Liver (tissue), 9 donors: ENCODE measurements around the gene PTCD3. TPM values are rescaled to one million over a fixed set of nuclear protein-coding genes. Genes with fewer than 3 reads are reported as not detected.

ENCODE experiments used
- DNase-seq: peaks from one replicate; pipeline ENCODE4 v3.0.0-alpha.2; 2017; ENCODE audit warnings: low spot score
- H3K27ac ChIP-seq, 2 donors: one replicate each; pipeline ENCODE4 v1.7.0; 2013; ENCODE audit warnings: inconsistent platforms in 2 of 2, low read length in 2 of 2, control low read depth in 1 of 2, low read depth in 1 of 2, mild to moderate bottlenecking in 1 of 2
- H3K27me3 ChIP-seq, 4 donors: one replicate each; pipeline versions ENCODE4 v1.6.1 to v1.7.0; 2013; ENCODE audit warnings: low read length in 3 of 4, inconsistent platforms in 1 of 4, mild to moderate bottlenecking in 1 of 4, moderate library complexity in 1 of 4; ENCODE audit not compliant: control insufficient read depth in 4 of 4, insufficient read depth in 4 of 4
- H3K36me3 ChIP-seq, 4 donors: one replicate each; pipeline versions ENCODE4 v1.6.1 to v1.7.0; 2013; ENCODE audit warnings: low read length in 3 of 4, mild to moderate bottlenecking in 3 of 4, low read depth in 1 of 4, moderate library complexity in 1 of 4; ENCODE audit not compliant: control insufficient read depth in 4 of 4, insufficient read depth in 3 of 4
- H3K4me1 ChIP-seq, 4 donors: one replicate each; pipeline versions ENCODE4 v1.6.1 to v1.7.0; 2013; ENCODE audit warnings: low read length in 3 of 4, mild to moderate bottlenecking in 3 of 4, moderate library complexity in 1 of 4; ENCODE audit not compliant: control insufficient read depth in 4 of 4, insufficient read depth in 4 of 4
- H3K4me3 ChIP-seq, 3 donors: one replicate each; pipeline versions ENCODE4 v1.6.1 to v1.7.0; 2013; ENCODE audit warnings: low read length in 3 of 3, control low read depth in 1 of 3, low read depth in 1 of 3, mild to moderate bottlenecking in 1 of 3
- H3K9ac ChIP-seq, 2 donors: one replicate each; pipeline ENCODE4 v1.7.0; 2013; ENCODE audit warnings: low read length in 2 of 2, mild to moderate bottlenecking in 2 of 2, moderate library complexity in 2 of 2, control low read depth in 1 of 2, low read depth in 1 of 2
- H3K9me3 ChIP-seq, 4 donors: one replicate each; pipeline versions ENCODE4 v1.6.1 to v1.7.0; 2013; ENCODE audit warnings: low read length in 3 of 4; ENCODE audit not compliant: control insufficient read depth in 4 of 4
- ATF3 ChIP-seq: IDR thresholded peaks from 2 replicates; pipeline ENCODE4 v1.6.1; 2016; ENCODE audit warnings: antibody characterized with exemption
- CTCF ChIP-seq: fragments of 150-350 bp; IDR thresholded peaks from 2 replicates; pipeline ENCODE4 v1.5.1; 2017; ENCODE audit warnings: improper control_type of control experiment, low read depth, low read length; ENCODE audit not compliant: missing input control
- EGR1 ChIP-seq, 2 donors: IDR thresholded peaks; 2 replicates each; pipeline ENCODE4 v1.6.1; 2016 to 2018; ENCODE audit warnings: antibody characterized with exemption in 2 of 2, low read depth in 2 of 2
- FOXA2 ChIP-seq: IDR thresholded peaks from 2 replicates; pipeline ENCODE4 v1.6.1; 2016; ENCODE audit warnings: antibody characterized with exemption
- GABPA ChIP-seq, 2 donors: IDR thresholded peaks in 1 of 2; conservative IDR thresholded peaks in 1 of 2; 2 replicates each; pipeline ENCODE4 v1.6.1; 2016; ENCODE audit warnings: antibody characterized with exemption in 2 of 2, mild to moderate bottlenecking in 1 of 2, moderate library complexity in 1 of 2
- HNF4A ChIP-seq, 2 donors: conservative IDR thresholded peaks; 2 replicates each; pipeline ENCODE4 v1.6.1; 2016; ENCODE audit warnings: antibody characterized with exemption in 2 of 2, mild to moderate bottlenecking in 2 of 2
- HNF4G ChIP-seq: IDR thresholded peaks from 2 replicates; pipeline ENCODE4 v1.6.1; 2016; ENCODE audit warnings: antibody characterized with exemption
- JUND ChIP-seq, 2 donors: IDR thresholded peaks; 2 replicates each; pipeline ENCODE4 v1.6.1; 2016; ENCODE audit warnings: antibody characterized with exemption in 2 of 2
- MAX ChIP-seq: IDR thresholded peaks from 2 replicates; pipeline ENCODE4 v1.6.1; 2016; ENCODE audit warnings: antibody characterized with exemption
- NR2F2 ChIP-seq: IDR thresholded peaks from 2 replicates; pipeline ENCODE4 v1.6.1; 2016; ENCODE audit warnings: antibody characterized with exemption
- RAD21 ChIP-seq, 2 donors: IDR thresholded peaks; 2 replicates each; pipeline ENCODE4 v1.6.1; 2016; ENCODE audit warnings: antibody characterized with exemption in 2 of 2, mild to moderate bottlenecking in 2 of 2
- REST ChIP-seq: IDR thresholded peaks from 2 replicates; pipeline ENCODE4 v1.6.1; 2016; ENCODE audit warnings: antibody characterized with exemption, mild to moderate bottlenecking
- RXRA ChIP-seq, 2 donors: IDR thresholded peaks; 2 replicates each; pipeline ENCODE4 v1.6.1; 2017 to 2018; ENCODE audit warnings: antibody characterized with exemption in 2 of 2, mild to moderate bottlenecking in 1 of 2
- SP1 ChIP-seq: IDR thresholded peaks from 2 replicates; pipeline ENCODE4 v1.6.1; 2018; ENCODE audit warnings: antibody characterized with exemption, mild to moderate bottlenecking
- TAF1 ChIP-seq: conservative IDR thresholded peaks from 2 replicates; pipeline ENCODE4 v1.6.1; 2016; ENCODE audit warnings: antibody characterized with exemption, mild to moderate bottlenecking
- YY1 ChIP-seq: IDR thresholded peaks from 2 replicates; pipeline ENCODE4 v1.6.1; 2016; ENCODE audit warnings: antibody characterized with exemption, mild to moderate bottlenecking
- ZBTB33 ChIP-seq: IDR thresholded peaks from 2 replicates; pipeline ENCODE4 v1.6.1; 2016; ENCODE audit warnings: antibody characterized with exemption
- WGBS: extraction: QIAGEN DNeasy Blood & Tissue Kit; methylation state at CpG from one replicate; pipeline ENCODE4 v1.1.7; 2013; 5-methylcytosine and 5-hydroxymethylcytosine counted together
- polyA plus RNA-seq, 2 donors: library from polyadenylated mRNA; stranded (reverse) in 1 of 2; unstranded in 1 of 2; fragments of 200-250 nt in 1 of 2; fragments of >200 nt in 1 of 2; fragmentation: Nextera tagmentation in 1 of 2; extraction: Ambion mirVana in 1 of 2; gene quantifications; one replicate each; pipeline versions ENCODE4 v1.2.1 to v1.2.3, GENCODE V29; 2013 to 2015
- total RNA-seq, 2 donors: library from RNA; depleted of rRNA; stranded (reverse); fragments of >200 nt; gene quantifications; one replicate each; pipeline ENCODE4 v1.2.3, GENCODE V29; 2014
- donor health status: healthy.
- donor health status: healthy.
- donor health status: healthy.
- donor health status: healthy.
- donor health status: healthy.

Gene PTCD3
- total and polyA plus RNA-seq, 4 donors, result 25.5 to 74.6 (median 45.2) TPM

- Histone ChIP-seq H3K4me1 (peaks cover 15 to 41% (median 33%) of the 10 kb centered on the region in 4 donors), H3K27me3 (no peaks in the 10 kb centered on the region), H3K27ac (no peak overlapping the region), H3K9me3 (no peaks in the 10 kb centered on the region), H3K4me3 (no peak overlapping the region), H3K9ac (no peak overlapping the region), H3K36me3 (peaks cover 0 to 22% (median 14%) of the 10 kb centered on the region in 4 donors)
- no peak for DNase-seq
- WGBS, result 96% methylated on average over 15 of the region's 15 CpGs
- TF ChIP-seq HNF4G, result no peak
- no peak for TF ChIP-seq ATF3
- no peak for TF ChIP-seq HNF4A (conservative IDR thresholded peaks at IDR 0.05)
- no peak for TF ChIP-seq ZBTB33
- no peak for TF ChIP-seq NR2F2
- no peak for TF ChIP-seq SP1
- no peak for TF ChIP-seq MAX
- no peak for TF ChIP-seq YY1
- TF ChIP-seq CTCF, result no peak
- no peak for TF ChIP-seq REST
- TF ChIP-seq FOXA2, result no peak
- TF ChIP-seq RAD21 (IDR thresholded peaks at IDR 0.05), result no peak
- no peak for TF ChIP-seq TAF1
- no peak for TF ChIP-seq GABPA (IDR thresholded peaks at IDR 0.05 in 1 of 2, conservative IDR thresholded peaks at IDR 0.05 in 1 of 2)
- TF ChIP-seq EGR1 (IDR thresholded peaks at IDR 0.05; ENCODE audit: low read depth in 2 of 2), result no peak
- TF ChIP-seq RXRA (IDR thresholded peaks at IDR 0.05), result no peak
- TF ChIP-seq JUND (IDR thresholded peaks at IDR 0.05), result no peak
Measured at GRCh38 chr2:86074811-86075210, 31.2 kb upstream of the PTCD3 start.

GRCh38 chr2:86075886-86076285 is 30.1 kb upstream of the PTCD3 start:
- Histone ChIP-seq H3K4me3 (no peak overlapping the region), H3K27me3 (no peaks in the 10 kb centered on the region), H3K27ac (no peak overlapping the region), H3K36me3 (peaks cover 0 to 22% (median 12%) of the 10 kb centered on the region in 4 donors), H3K9me3 (no peaks in the 10 kb centered on the region), H3K9ac (no peak overlapping the region), H3K4me1 (peaks cover 16 to 51% (median 42%) of the 10 kb centered on the region in 4 donors)
- 98% methylated on average over 5 of the region's 5 CpGs for WGBS
- TF ChIP-seq CTCF, result no peak
- no peak for TF ChIP-seq SP1
- no peak for TF ChIP-seq ATF3
- TF ChIP-seq HNF4G, result no peak
- no peak for TF ChIP-seq RXRA (IDR thresholded peaks at IDR 0.05)
- TF ChIP-seq REST, result no peak
- TF ChIP-seq FOXA2, result no peak
- no peak for TF ChIP-seq RAD21 (IDR thresholded peaks at IDR 0.05)
- no peak for TF ChIP-seq YY1
- no peak for TF ChIP-seq GABPA (IDR thresholded peaks at IDR 0.05 in 1 of 2, conservative IDR thresholded peaks at IDR 0.05 in 1 of 2)
- no peak for TF ChIP-seq TAF1
- no peak for DNase-seq
